ENCODE measurements around the gene ZCCHC24.

Gene ZCCHC24

GRCh38 chr10:79409038-79409725 lies 36.2 kb downstream of the ZCCHC24 start:
- no peak overlapping the region for H3K9ac ChIP-seq (ENCODE audit: low read length)
- no peak overlapping the region for H3K27ac ChIP-seq (ENCODE audit: low read depth, low read length)

GRCh38 chr10:79407811-79408795 lies 37.3 kb downstream of the ZCCHC24 start:
- Histone ChIP-seq H3K27ac (ENCODE audit: low read depth, low read length) (no peak overlapping the region), H3K4me1 (ENCODE audit: control insufficient read depth, insufficient read depth, low read length) (peaks cover 72% of the 10 kb centered on the region), H3K36me3 (ENCODE audit: control insufficient read depth, insufficient read depth, low read length) (no peaks in the 10 kb centered on the region), H3K9ac (ENCODE audit: low read length) (no peak overlapping the region), H3K4me3 (ENCODE audit: low read length) (peak overlapping the region; percentile 28), H3K27me3 (ENCODE audit: control insufficient read depth, insufficient read depth, low read length) (no peaks in the 10 kb centered on the region)

More at GRCh38 chr10:79409038-79409725, 36.2 kb downstream of the ZCCHC24 start:
- Histone ChIP-seq H3K36me3 (ENCODE audit: control insufficient read depth, insufficient read depth, low read length) (no peaks in the 10 kb centered on the region), H3K4me1 (ENCODE audit: control insufficient read depth, insufficient read depth, low read length) (peaks cover 62% of the 10 kb centered on the region), H3K4me3 (ENCODE audit: low read length) (no peak overlapping the region), H3K27me3 (ENCODE audit: control insufficient read depth, insufficient read depth, low read length) (no peaks in the 10 kb centered on the region)

GRCh38 chr10:79407423-79407796 lies 38.0 kb downstream of the ZCCHC24 start:
- H3K27me3 ChIP-seq (ENCODE audit: control insufficient read depth, insufficient read depth, low read length), result no peaks in the 10 kb centered on the region
- no peak overlapping the region for H3K4me3 ChIP-seq (ENCODE audit: low read length)
- peaks cover 79% of the 10 kb centered on the region for H3K4me1 ChIP-seq (ENCODE audit: control insufficient read depth, insufficient read depth, low read length)
- no peak overlapping the region for H3K27ac ChIP-seq (ENCODE audit: low read depth, low read length)
- H3K36me3 ChIP-seq (ENCODE audit: control insufficient read depth, insufficient read depth, low read length), result no peaks in the 10 kb centered on the region
- no peak overlapping the region for H3K9ac ChIP-seq (ENCODE audit: low read length)

GRCh38 chr10:79406683-79407422 lies 38.6 kb downstream of the ZCCHC24 start:
- no peaks in the 10 kb centered on the region for H3K36me3 ChIP-seq (ENCODE audit: control insufficient read depth, insufficient read depth, low read length)
- peaks cover 83% of the 10 kb centered on the region for H3K4me1 ChIP-seq (ENCODE audit: control insufficient read depth, insufficient read depth, low read length)
- H3K27ac ChIP-seq (ENCODE audit: low read depth, low read length), result no peak overlapping the region
- H3K9ac ChIP-seq (ENCODE audit: low read length), result no peak overlapping the region
- no peak overlapping the region for H3K4me3 ChIP-seq (ENCODE audit: low read length)
- no peaks in the 10 kb centered on the region for H3K27me3 ChIP-seq (ENCODE audit: control insufficient read depth, insufficient read depth, low read length)

GRCh38 chr10:79405995-79406515 lies 39.4 kb downstream of the ZCCHC24 start:
- Histone ChIP-seq H3K36me3 (ENCODE audit: control insufficient read depth, insufficient read depth, low read length) (no peaks in the 10 kb centered on the region), H3K27ac (ENCODE audit: low read depth, low read length) (no peak overlapping the region), H3K9ac (ENCODE audit: low read length) (no peak overlapping the region), H3K4me1 (ENCODE audit: control insufficient read depth, insufficient read depth, low read length) (peaks cover 90% of the 10 kb centered on the region), H3K4me3 (ENCODE audit: low read length) (no peak overlapping the region), H3K27me3 (ENCODE audit: control insufficient read depth, insufficient read depth, low read length) (no peaks in the 10 kb centered on the region)

- Histone ChIP-seq H3K9ac (ENCODE audit: low read length) (no peak overlapping the region), H3K27ac (ENCODE audit: low read depth, low read length) (no peak overlapping the region), H3K36me3 (ENCODE audit: control insufficient read depth, insufficient read depth, low read length) (no peaks in the 10 kb centered on the region), H3K4me3 (ENCODE audit: low read length) (no peak overlapping the region), H3K27me3 (ENCODE audit: control insufficient read depth, insufficient read depth, low read length) (no peaks in the 10 kb centered on the region), H3K4me1 (ENCODE audit: control insufficient read depth, insufficient read depth, low read length) (peaks cover 95% of the 10 kb centered on the region)
Observed at GRCh38 chr10:79405221-79405994, 40.0 kb downstream of the ZCCHC24 start.

GRCh38 chr10:79404690-79405131 lies 40.7 kb downstream of the ZCCHC24 start:
- Histone ChIP-seq H3K27ac (ENCODE audit: low read depth, low read length) (no peak overlapping the region), H3K4me3 (ENCODE audit: low read length) (peak overlapping the region; percentile 2), H3K36me3 (ENCODE audit: control insufficient read depth, insufficient read depth, low read length) (no peaks in the 10 kb centered on the region), H3K4me1 (ENCODE audit: control insufficient read depth, insufficient read depth, low read length) (peaks cover 95% of the 10 kb centered on the region), H3K27me3 (ENCODE audit: control insufficient read depth, insufficient read depth, low read length) (no peaks in the 10 kb centered on the region), H3K9ac (ENCODE audit: low read length) (no peak overlapping the region)

- H3K27me3 ChIP-seq (ENCODE audit: control insufficient read depth, insufficient read depth, low read length), result no peaks in the 10 kb centered on the region
- H3K9ac ChIP-seq (ENCODE audit: low read length), result no peak overlapping the region
- no peaks in the 10 kb centered on the region for H3K36me3 ChIP-seq (ENCODE audit: control insufficient read depth, insufficient read depth, low read length)
- peaks cover 94% of the 10 kb centered on the region for H3K4me1 ChIP-seq (ENCODE audit: control insufficient read depth, insufficient read depth, low read length)
- peak overlapping the region; percentile 96 for H3K27ac ChIP-seq (ENCODE audit: low read depth, low read length)
- H3K4me3 ChIP-seq (ENCODE audit: low read length), result no peak overlapping the region
Observed at GRCh38 chr10:79404231-79404609, 41.2 kb downstream of the ZCCHC24 start.

- Histone ChIP-seq H3K36me3 (ENCODE audit: control insufficient read depth, insufficient read depth, low read length) (no peaks in the 10 kb centered on the region), H3K9ac (ENCODE audit: low read length) (no peak overlapping the region), H3K4me1 (ENCODE audit: control insufficient read depth, insufficient read depth, low read length) (peaks cover 94% of the 10 kb centered on the region), H3K27ac (ENCODE audit: low read depth, low read length) (peak overlapping the region; percentile 96), H3K27me3 (ENCODE audit: control insufficient read depth, insufficient read depth, low read length) (no peaks in the 10 kb centered on the region), H3K4me3 (ENCODE audit: low read length) (no peak overlapping the region)
Observed at GRCh38 chr10:79403441-79404230, 41.8 kb downstream of the ZCCHC24 start.

GRCh38 chr10:79402951-79403350 lies 42.5 kb downstream of the ZCCHC24 start:
- H3K36me3 ChIP-seq (ENCODE audit: control insufficient read depth, insufficient read depth, low read length), result no peaks in the 10 kb centered on the region
- peaks cover 94% of the 10 kb centered on the region for H3K4me1 ChIP-seq (ENCODE audit: control insufficient read depth, insufficient read depth, low read length)
- no peaks in the 10 kb centered on the region for H3K27me3 ChIP-seq (ENCODE audit: control insufficient read depth, insufficient read depth, low read length)
- peak overlapping the region; percentile 12 for H3K4me3 ChIP-seq (ENCODE audit: low read length)
- H3K27ac ChIP-seq (ENCODE audit: low read depth, low read length), result peak overlapping the region; percentile 96
- H3K9ac ChIP-seq (ENCODE audit: low read length), result no peak overlapping the region

- peaks cover 95% of the 10 kb centered on the region for H3K4me1 ChIP-seq (ENCODE audit: control insufficient read depth, insufficient read depth, low read length)
Observed at GRCh38 chr10:79402625-79402946, 42.8 kb downstream of the ZCCHC24 start.

More at GRCh38 chr10:79402625-79402946, 42.8 kb downstream of the ZCCHC24 start:
- Histone ChIP-seq H3K9ac (ENCODE audit: low read length) (no peak overlapping the region), H3K36me3 (ENCODE audit: control insufficient read depth, insufficient read depth, low read length) (no peaks in the 10 kb centered on the region), H3K27ac (ENCODE audit: low read depth, low read length) (peak overlapping the region; percentile 96), H3K4me3 (ENCODE audit: low read length) (no peak overlapping the region), H3K27me3 (ENCODE audit: control insufficient read depth, insufficient read depth, low read length) (no peaks in the 10 kb centered on the region)

Measured in rectal smooth muscle tissue (tissue), 1 donor.